HAP-1 (cell line): ENCODE measurements around the gene M1AP.

Experiments
- DNase-seq, 2 experiments: peaks; one replicate each; pipeline ENCODE4 v3.0.0-alpha.2; 2016 to 2020; ENCODE audit warnings: low spot score in 2 of 2
- H3K27me3 ChIP-seq: fragments of 250-450 bp; sonication (Bioruptor Pico); 2 replicates; pipeline ENCODE4 v1.5.1; 2020; ENCODE audit warnings: low read depth, mild to moderate bottlenecking, moderate library complexity
- H3K36me3 ChIP-seq: fragments of 250-450 bp; sonication (Bioruptor Pico); replicated peaks from 2 replicates; pipeline ENCODE4 v1.5.1; 2020; ENCODE audit warnings: mild to moderate bottlenecking
- H3K4me1 ChIP-seq: fragments of 250-450 bp; sonication (Bioruptor Pico); 2 replicates; pipeline ENCODE4 v1.5.1; 2020; ENCODE audit warnings: mild to moderate bottlenecking
- H3K4me3 ChIP-seq: fragments of 250-450 bp; sonication (Bioruptor Pico); 2 replicates; pipeline ENCODE4 v1.5.1; 2020; ENCODE audit warnings: mild to moderate bottlenecking, moderate library complexity
- H3K9me3 ChIP-seq: fragments of 250-450 bp; sonication (Bioruptor Pico); 2 replicates; pipeline ENCODE4 v1.5.1; 2020; ENCODE audit warnings: mild to moderate bottlenecking, moderate library complexity
- in situ Hi-C: fragments of 300-500 bp; cut with MboI; formaldehyde crosslinking; loops from 3 replicates; pipeline ENCODE4 v1.14.3; 2020; ENCODE audit warnings: low sequenced_read_pairs, inconsistent platforms, mixed read lengths

Gene M1AP

DNA sequence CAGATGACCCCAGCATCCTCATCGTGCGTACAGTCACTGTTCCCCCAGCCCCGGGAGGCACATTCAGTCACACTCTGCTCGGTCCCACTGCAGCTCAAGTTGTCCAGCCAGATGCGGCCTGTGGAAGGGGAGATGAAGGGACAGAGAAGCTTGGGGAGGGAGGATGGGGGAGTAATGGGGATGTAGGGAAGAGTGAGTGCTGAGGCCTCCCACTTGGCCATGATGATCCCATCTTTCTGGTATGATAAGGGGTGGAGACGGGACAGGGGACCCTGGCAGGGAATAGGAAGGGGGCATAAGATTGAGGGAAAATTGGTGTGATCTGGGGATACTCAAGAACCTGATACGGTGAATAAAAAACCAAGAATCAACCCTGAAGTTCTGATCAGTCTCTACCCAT is 97.9 kb downstream of the M1AP start:
- in situ Hi-C loops, result no loop called here
- peak overlapping the region; percentile 45 for H3K4me3 ChIP-seq

DNA sequence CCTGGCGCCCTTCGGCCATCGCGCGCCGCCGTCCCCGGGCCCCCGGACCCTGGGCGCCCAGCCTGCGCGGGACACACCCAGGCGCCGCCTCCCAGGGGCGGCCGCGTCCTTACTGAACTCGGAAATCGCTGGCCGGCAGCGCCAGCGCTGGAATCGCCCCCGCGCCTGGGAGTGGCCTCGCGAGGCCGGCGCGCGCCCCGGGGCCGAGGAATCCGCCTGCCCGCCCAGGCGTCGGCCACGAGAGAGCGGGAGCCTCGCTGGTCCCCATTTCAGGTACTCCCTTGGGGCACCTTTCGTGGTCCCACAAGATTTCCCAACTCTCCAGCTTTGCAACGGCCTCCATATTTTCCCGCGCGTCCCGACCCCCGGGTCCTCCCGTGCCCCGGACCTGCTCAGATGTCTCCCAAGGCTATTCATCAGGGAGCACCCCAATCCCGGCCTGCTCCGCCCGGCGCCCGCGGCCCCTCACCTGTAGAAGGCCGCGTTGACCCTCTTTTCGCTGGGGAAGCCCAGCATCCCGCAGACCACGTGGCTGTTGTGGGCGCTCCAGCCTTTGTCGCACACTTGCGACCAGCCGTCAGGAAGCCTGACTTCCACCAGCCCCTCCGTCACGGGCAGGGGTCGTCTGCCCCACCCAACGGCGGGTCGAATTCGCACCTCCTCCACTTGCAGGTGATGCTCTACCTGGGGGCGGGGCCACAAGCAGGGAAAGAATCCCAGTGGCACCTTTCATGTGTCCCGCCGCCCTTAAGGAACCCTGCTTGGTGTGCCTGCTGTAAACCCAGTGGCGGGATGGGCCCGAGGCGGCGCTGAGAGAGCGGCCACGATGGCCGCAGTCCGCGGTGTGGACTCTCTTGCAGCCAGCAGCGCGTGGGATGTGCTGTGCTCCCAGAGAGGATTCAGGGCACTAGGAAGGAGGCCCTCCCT is 99.0 kb downstream of the M1AP start:
- Histone ChIP-seq H3K4me3 (peak overlapping the region; percentile 45), H3K27me3 (no peaks in the 10 kb centered on the region), H3K36me3 (no peaks in the 10 kb centered on the region), H3K9me3 (no peaks in the 10 kb centered on the region), H3K4me1 (peaks cover 24% of the 10 kb centered on the region)
- DNase-seq, result peak; percentile 59 to 80
- in situ Hi-C loops, result no loop called here

More for the DNA sequence above, 97.9 kb downstream of the M1AP start:
- H3K36me3 ChIP-seq, result no peaks in the 10 kb centered on the region
- no peaks in the 10 kb centered on the region for H3K27me3 ChIP-seq
- no peaks in the 10 kb centered on the region for H3K9me3 ChIP-seq
- DNase-seq, result no peak
- peaks cover 24% of the 10 kb centered on the region for H3K4me1 ChIP-seq

DNA sequence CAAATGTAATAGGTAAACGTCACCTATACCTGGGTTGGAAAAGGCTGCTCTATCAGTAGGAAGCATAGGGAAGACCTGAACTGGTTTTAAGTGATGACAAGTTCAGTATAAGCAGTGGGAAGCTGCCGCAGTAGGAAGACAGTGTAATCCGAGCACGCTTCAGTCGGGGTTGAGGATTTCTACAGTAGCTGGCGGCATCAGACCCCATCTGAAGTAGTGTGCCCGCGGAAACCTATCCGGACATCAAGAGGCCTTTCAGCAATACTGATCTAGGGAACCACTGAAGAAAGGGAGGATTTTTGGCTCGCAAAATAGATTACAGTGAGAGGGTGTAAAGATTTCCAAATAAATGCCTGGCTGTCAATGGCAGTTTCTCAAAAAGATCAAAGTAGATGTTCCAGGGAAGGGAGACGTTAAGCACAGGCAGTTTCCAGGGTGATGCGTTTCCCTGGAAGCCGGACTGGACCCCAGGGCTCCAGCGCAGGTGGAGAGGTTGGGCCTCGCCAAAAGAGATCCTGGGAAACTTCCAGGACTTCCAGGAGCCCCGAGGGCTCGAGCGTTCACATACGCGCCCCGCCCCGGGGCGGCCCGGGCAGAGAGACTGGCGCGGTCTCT is 99.7 kb downstream of the M1AP start:
- H3K36me3 ChIP-seq, result no peaks in the 10 kb centered on the region
- H3K4me1 ChIP-seq, result peaks cover 20% of the 10 kb centered on the region
- peak in 1 of 2 experiments; percentile 4 for DNase-seq
- in situ Hi-C loops, result no loop called here
- no peaks in the 10 kb centered on the region for H3K9me3 ChIP-seq
- H3K27me3 ChIP-seq, result no peaks in the 10 kb centered on the region
- H3K4me3 ChIP-seq, result peak overlapping the region; percentile 45

DNA sequence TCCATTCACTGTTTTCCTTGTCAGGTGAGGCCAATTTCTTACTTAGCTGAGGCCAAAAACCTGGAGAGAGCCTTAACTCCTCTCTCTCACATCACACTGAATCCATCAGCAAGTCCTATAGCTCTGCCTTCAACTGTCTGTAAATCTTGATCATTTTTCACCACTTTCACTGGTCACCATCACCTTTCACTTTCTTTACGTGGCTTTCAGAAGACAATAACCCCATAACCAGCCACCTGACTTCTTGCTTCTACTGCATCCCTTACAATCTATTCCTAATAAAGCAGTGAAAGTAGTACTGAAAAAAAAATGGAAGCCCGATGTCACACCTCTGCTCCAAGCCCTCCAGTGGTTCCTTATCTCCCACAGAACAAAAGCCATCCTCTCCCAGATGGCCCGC is 102.1 kb downstream of the M1AP start:
- H3K27me3 ChIP-seq, result no peaks in the 10 kb centered on the region
- no peaks in the 10 kb centered on the region for H3K36me3 ChIP-seq
- no peak overlapping the region for H3K4me3 ChIP-seq
- in situ Hi-C loops, result no loop called here
- DNase-seq, result no peak
- H3K4me1 ChIP-seq, result peaks cover 12% of the 10 kb centered on the region
- H3K9me3 ChIP-seq, result no peaks in the 10 kb centered on the region

DNA sequence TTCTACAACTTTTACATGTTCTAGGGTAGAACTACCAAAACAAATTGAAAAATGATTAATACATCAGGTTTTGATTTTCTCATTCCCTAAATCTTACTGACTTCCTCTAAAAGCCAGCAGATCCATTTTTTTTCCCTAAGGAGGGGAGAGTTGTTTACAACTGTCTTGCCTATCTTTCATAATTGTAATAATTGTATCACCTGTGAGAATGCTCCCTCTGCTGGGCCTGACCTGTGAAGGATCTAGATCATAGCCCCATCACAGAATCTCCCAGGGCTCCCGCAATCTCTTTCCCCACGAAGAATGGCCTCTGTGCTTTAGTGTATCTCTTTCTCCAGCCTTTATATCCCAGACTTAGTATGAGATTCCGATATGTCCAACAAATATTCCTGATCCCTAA is 103.5 kb downstream of the M1AP start:
- DNase-seq, result no peak
- H3K4me3 ChIP-seq, result no peak overlapping the region
- no peaks in the 10 kb centered on the region for H3K36me3 ChIP-seq
- no peaks in the 10 kb centered on the region for H3K27me3 ChIP-seq
- H3K4me1 ChIP-seq, result peaks cover 3% of the 10 kb centered on the region
- H3K9me3 ChIP-seq, result no peaks in the 10 kb centered on the region
- in situ Hi-C loops, result no loop called here

DNA sequence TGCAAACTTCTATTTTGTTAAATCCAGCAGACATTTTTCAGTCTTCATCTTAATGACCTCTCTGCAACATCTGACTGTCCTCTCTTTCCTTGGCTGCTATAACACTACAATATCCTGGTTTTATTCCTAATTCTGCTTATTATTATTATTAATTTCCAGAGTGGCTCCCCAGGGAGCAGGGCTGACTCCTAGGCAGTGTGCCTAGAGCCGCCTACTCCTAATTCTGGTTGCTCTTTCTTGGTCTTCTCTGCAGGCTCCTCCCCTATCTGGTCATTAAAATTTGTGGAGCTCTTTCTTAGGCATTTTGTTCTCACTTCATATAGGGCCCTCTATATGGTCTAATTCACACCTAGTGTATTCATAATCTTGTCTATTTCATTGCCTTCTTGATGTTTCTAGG is 105.2 kb downstream of the M1AP start:
- Histone ChIP-seq H3K9me3 (no peaks in the 10 kb centered on the region; the same call in 1 of the 2 replicates), H3K4me3 (no peak overlapping the region), H3K36me3 (no peaks in the 10 kb centered on the region), H3K27me3 (no peaks in the 10 kb centered on the region), H3K4me1 (no peaks in the 10 kb centered on the region)
- in situ Hi-C loops, result no loop called here
- no peak for DNase-seq

DNA sequence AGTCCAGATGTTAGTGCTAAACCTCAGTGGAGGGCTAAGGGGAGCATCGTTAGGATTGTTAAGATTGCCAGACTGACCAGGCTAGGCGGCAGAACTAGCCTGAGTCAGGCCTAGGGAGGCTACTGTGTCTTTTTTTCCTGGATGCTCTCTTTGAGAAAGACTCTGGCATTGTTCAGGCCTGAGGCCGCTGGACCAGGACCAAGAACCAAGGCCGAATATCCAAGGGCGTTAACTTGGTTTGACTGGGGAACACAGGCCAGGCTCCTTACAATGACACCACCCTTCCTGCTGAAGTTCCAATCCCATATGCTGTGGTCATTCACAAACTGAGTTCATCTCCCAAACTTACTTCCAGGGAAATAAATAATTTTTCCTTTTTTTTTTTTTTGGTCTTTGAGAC is 107.8 kb downstream of the M1AP start:
- no peaks in the 10 kb centered on the region for H3K4me1 ChIP-seq
- no peaks in the 10 kb centered on the region for H3K36me3 ChIP-seq
- no peaks in the 10 kb centered on the region for H3K27me3 ChIP-seq
- DNase-seq, result no peak
- no peaks in the 10 kb centered on the region; the same call in 1 of the 2 replicates for H3K9me3 ChIP-seq
- H3K4me3 ChIP-seq, result no peak overlapping the region
- in situ Hi-C loops, result no loop called here

DNA sequence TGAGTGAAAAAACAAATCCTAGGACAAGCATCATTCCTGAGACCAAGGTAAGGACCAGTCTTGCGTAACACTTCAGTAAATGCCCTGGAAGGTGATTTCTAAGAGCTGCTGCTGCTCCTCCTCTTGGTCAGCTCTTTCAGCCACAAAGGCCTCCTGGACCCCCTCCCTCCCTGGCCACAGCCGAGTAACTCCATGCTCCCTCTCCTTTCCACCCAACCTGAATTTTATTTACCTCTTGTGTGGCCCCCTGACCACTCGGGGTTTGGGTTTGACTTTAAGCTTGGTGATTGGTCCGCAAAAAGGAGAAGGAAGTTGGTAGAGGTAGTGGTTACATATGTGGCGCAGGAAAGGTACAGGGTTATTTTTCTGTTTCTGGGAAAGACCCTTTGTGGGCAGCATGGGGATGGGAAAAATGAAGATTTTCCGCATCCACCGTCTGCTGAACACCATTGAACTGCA is 109.2 kb downstream of the M1AP start:
- Histone ChIP-seq H3K4me1 (no peaks in the 10 kb centered on the region), H3K4me3 (no peak overlapping the region), H3K9me3 (no peaks in the 10 kb centered on the region; the same call in 1 of the 2 replicates), H3K36me3 (no peaks in the 10 kb centered on the region; the same call in 1 of the 2 replicates), H3K27me3 (no peaks in the 10 kb centered on the region)
- in situ Hi-C loops, result no loop called here
- no peak for DNase-seq

DNA sequence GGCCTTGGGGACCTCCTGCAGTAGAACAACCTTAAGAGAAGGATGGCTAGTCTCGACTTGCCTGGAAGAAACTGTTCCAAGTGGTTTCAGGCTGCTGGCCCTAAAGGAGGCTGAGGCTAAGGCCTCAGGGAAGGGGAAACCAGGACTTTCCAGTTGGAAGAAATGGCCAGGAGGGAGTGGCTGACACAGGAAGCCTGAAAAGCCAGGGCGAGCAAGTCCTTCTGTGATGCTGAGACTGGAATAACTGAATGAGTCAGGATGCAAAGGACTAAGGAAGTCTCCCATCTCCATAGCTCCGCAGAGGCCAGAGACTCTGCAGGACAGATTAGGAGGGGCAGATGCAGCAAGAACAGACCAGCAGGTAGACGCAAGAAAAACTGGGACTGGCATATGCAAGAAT is 111.0 kb downstream of the M1AP start:
- in situ Hi-C loops, result no loop called here
- H3K9me3 ChIP-seq, result no peaks in the 10 kb centered on the region; the same call in 1 of the 2 replicates
- H3K27me3 ChIP-seq, result no peaks in the 10 kb centered on the region
- no peaks in the 10 kb centered on the region for H3K4me1 ChIP-seq
- no peak overlapping the region for H3K4me3 ChIP-seq
- H3K36me3 ChIP-seq, result peaks cover 17% of the 10 kb centered on the region
- DNase-seq, result no peak

DNA sequence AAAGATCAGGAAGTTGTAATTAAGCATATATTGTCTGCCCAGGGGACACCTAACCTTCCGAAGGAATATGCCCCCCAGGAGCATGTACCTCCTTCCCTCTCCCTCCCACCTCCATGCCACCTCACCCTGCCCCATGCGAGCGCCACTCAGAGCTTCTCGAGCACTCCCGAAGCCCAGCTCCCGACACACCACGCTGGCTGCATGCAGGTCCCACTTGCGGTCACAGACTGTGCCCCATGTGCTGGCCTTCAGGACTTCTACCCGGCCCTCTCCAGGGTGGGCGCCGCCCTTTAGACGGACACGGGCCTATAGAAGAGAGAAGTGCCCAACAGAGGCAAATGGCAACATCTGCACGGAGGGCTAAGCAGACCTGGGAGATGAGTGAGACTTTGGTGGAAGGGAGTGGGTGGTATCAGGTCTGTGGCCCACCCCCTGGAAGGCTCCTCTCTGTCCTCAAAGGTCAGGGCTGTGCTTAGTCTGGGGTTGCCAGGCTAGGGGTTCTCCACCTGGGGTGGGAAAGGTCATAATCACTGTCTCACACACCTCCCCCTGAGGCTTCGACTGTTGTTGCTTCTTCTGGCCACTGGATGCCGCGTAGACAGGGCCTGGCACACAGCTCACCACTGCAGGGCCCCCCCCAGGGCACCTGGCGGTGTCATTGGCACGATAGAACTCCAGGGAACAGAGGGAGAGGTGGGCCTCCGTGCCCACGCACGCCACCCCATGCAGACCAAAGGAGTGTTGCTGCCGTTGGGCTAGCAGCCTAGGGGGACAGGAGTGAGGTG is 111.8 kb downstream of the M1AP start:
- in situ Hi-C loops, result no loop called here
- Histone ChIP-seq H3K36me3 (peaks cover 24% of the 10 kb centered on the region), H3K4me1 (peaks cover under 1% of the 10 kb centered on the region; the same call in 1 of the 2 replicates), H3K4me3 (no peak overlapping the region), H3K27me3 (no peaks in the 10 kb centered on the region), H3K9me3 (no peaks in the 10 kb centered on the region; the same call in 1 of the 2 replicates)
- no peak for DNase-seq

DNA sequence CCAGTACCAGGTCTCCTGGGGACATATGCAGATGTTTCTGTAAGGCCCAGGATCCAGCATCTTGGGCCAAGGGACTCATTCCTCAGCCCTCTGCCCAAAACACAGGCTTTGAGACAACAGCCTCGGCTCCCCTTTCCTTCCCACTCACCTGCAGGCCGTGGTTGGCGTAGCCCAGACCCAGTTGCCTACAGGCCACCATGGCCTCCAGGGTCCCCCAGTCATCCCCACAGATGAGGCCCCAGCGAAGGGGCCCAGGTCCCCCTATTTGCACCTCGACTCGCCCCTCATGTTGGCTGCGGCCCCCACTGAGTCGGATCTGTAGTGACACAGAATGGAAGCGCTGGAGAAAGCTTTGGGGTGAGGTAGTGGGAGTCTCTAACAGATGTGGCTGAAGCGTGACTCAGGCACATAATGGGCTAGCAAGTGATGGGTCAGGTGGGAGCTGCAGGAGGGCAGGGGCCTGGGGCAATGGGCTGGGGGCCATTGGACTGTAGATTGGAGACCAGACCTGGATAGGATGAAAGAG is 112.6 kb downstream of the M1AP start:
- H3K36me3 ChIP-seq, result peaks cover 29% of the 10 kb centered on the region
- H3K4me1 ChIP-seq, result peaks cover 5% of the 10 kb centered on the region
- H3K4me3 ChIP-seq, result no peak overlapping the region
- DNase-seq, result no peak
- H3K27me3 ChIP-seq, result no peaks in the 10 kb centered on the region
- no peaks in the 10 kb centered on the region; the same call in 1 of the 2 replicates for H3K9me3 ChIP-seq
- in situ Hi-C loops, result no loop called here

DNA sequence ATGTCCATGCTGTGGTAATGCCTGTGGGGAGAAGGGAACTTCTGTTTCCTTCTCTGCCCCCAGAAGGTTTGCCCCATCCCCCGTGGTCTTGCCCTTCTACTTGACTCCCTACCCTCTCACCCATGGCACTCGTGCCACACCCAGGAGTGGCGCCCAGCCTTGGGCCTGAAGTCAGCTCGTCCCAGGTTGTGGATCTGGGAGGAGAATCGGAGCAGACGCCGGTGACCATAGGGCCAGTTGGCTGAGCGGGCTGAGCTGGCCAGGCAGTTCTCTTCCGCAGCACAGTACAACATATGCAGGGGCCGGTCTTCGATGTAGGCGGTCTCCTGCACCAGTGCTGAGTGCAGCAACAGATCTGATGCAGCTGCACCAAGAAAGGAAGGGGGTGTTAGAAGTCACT is 113.7 kb downstream of the M1AP start:
- Histone ChIP-seq H3K4me1 (peaks cover 5% of the 10 kb centered on the region), H3K36me3 (peaks cover 29% of the 10 kb centered on the region), H3K27me3 (no peaks in the 10 kb centered on the region), H3K9me3 (no peaks in the 10 kb centered on the region; the same call in 1 of the 2 replicates), H3K4me3 (no peak overlapping the region)
- DNase-seq, result no peak
- in situ Hi-C loops, result no loop called here

DNA sequence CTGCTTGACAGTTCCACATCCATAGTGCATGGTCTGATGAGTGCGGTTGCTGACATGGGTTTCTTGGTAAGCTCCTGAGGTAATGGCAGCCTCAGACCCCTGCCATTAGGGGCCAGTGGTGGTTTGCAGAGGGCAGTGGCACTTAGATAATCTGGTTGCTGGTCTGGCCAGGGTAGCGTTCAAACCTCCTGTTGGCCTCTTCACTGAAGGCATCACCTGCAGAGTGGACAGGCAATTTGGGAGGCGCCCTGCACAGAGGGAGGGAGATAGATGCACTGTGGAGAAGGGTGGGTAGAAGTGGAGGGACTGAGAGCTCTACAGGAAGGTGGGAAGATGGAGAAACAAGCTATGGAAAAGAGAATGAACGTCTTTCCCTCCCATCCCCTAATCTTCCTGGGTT is 114.7 kb downstream of the M1AP start:
- Histone ChIP-seq H3K4me1 (peaks cover 6% of the 10 kb centered on the region), H3K4me3 (no peak overlapping the region), H3K9me3 (no peaks in the 10 kb centered on the region), H3K36me3 (peaks cover 32% of the 10 kb centered on the region), H3K27me3 (no peaks in the 10 kb centered on the region)
- in situ Hi-C loops, result no loop called here
- DNase-seq, result no peak
